ENCODE measurements around the gene OMP.

Gene OMP

GRCh38 chr11:77102246-77103210, at the start of gene OMP:
Gene OMP (plus strand): TSS chr11:77102840. CDS start chr11:77102840, 0 bp downstream.
- H3K4me3 ChIP-seq (ENCODE audit: low read depth, low read length), result no peak within 1 kb of the TSS
- no peak for TF ChIP-seq CTCF (IDR thresholded peaks at IDR 0.05; ENCODE audit: borderline replicate concordance, insufficient read depth, low read depth, low read length)

DNA sequence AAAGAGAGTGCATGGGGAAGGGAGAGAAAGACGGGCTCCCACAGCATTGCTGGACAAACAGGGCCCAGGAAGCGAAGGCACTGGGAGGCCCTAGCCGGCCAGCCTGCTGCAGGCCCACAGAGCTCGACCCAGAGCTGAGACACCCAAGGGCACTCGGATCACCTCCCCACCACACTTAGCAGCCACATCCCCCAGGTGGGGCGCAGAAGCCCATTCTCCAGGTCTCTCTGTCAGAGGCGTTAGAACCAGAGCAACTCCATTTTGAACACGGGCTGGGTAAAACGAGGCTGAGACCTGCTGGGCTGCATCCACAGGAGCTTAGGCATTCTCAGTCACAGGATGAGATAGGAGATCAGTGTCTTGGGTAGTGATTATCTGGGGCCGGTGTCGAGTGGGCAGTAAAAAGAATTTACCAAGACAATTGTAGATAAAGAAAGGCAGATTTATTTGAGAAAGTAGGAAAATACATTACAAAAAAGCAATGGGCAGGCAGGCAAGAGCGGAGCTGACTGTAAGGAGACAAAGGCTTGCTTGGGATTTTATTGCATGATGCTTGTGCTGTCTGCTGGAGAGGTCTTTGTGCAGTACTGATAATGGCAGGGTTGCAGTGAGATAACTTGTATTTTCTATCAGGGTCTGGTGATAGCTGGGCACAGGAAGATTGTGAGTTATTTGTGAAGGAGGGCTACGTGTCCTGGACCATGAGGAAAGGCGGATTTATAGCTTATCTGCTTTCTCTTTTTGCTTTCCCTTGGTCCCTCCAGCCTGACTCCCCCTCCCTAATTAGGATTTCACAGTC, 49.2 kb upstream of the OMP start:
- no peak overlapping the region for H3K4me3 ChIP-seq (ENCODE audit: low read depth, low read length)
- TF ChIP-seq CTCF (IDR thresholded peaks at IDR 0.05; ENCODE audit: borderline replicate concordance, insufficient read depth, low read depth, low read length), result no peak

DNA sequence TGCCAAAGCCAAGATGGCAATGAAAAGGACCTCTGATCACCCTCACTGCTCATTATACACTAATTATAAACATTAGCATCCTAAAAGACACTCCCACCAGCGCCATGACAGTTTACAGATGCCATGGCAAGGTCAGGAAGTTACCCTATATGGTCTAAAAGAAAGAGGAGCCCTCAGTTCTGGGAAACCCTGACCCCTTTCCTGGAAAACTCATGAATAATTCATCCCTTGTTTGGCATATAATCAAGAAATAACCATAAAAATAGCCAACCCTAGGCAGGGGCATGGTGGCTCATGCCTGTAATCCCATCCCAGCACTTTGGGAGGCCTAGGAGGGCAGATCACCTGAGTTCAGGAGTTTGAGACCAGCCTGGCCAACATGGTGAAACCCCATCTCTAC, 48.6 kb upstream of the OMP start:
- TF ChIP-seq CTCF (IDR thresholded peaks at IDR 0.05; ENCODE audit: borderline replicate concordance, insufficient read depth, low read depth, low read length), result no peak
- H3K4me3 ChIP-seq (ENCODE audit: low read depth, low read length), result no peak overlapping the region

DNA sequence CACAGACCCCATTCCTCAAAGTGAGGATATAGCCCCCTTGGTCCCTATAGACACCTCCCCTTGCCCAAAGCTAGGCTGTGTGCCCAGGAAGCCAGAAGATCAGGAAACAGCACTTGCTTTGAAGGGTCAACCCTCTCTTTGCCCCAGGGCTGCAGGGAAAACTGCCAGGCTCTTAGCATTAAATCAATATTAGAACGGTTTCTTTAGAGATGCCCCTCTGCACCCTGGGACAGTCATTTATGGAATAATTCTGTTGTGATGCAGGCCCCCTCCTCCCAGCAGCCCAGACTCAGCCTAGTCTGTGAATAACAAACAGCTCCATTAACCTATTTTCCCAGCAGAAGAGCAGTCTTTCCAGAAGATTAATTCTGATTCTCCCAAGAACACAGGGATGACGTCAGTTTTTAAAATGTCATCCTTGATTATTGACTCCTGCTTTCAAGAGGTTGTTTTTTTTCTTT, 47.5 kb upstream of the OMP start:
- no peak overlapping the region for H3K4me3 ChIP-seq (ENCODE audit: low read depth, low read length)

DNA sequence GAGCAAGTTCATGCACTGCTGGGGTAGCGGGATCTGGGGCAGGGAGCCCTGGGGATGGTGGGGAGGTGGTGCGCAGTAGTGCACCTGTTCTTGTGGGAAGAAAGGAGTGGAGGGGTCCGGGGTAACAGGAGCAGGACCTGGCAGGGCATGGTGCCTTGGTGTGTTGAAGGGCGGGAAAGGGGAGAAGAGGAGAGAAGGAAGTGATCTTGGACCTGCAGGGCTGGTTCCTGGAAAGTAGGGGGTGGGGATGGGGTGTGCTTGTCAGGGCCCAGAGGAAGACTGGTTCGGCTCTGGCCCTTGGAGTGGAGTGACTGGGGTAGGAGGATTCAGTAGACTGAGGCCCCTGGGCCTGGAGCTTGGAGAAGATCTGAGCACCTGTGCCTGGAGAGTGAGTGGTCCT, 46.7 kb upstream of the OMP start:
- no peak overlapping the region for H3K4me3 ChIP-seq (ENCODE audit: low read depth, low read length)
- no peak for TF ChIP-seq CTCF (IDR thresholded peaks at IDR 0.05; ENCODE audit: borderline replicate concordance, insufficient read depth, low read depth, low read length)

More for the DNA sequence above, 47.5 kb upstream of the OMP start:
- TF ChIP-seq CTCF (IDR thresholded peaks at IDR 0.05; ENCODE audit: borderline replicate concordance, insufficient read depth, low read depth, low read length), result no peak

DNA sequence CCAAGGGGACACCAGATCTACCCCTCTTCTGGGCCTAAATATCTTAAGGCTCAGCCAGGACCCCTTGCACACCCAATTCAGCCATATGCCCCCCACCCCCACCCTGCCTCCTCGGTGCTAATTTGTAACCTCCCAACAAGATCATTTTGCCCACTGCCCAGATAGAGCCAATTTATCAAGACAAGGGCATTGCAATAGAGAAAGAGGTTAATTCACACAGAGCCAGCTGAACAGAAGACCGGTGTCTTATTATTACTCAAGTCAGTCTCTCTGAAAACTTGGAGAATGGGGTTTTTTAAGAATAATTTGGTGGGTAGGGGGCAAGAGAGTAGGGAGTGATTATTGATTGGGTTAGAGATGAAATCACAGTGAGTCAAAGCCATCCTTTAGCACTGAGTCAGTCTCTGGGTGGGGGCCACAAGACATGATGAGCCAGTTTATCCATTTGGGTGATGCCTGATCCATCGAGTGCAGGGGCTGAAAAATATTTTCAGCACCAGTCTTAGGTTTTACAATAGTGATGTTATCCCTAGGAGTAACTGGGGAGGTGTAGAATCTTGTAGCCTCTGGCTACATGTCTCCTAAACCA, 45.7 kb upstream of the OMP start:
- no peak for TF ChIP-seq CTCF (IDR thresholded peaks at IDR 0.05; ENCODE audit: borderline replicate concordance, insufficient read depth, low read depth, low read length)
- no peak overlapping the region for H3K4me3 ChIP-seq (ENCODE audit: low read depth, low read length)
